ENCODE data around the gene CPTP.

DNA sequence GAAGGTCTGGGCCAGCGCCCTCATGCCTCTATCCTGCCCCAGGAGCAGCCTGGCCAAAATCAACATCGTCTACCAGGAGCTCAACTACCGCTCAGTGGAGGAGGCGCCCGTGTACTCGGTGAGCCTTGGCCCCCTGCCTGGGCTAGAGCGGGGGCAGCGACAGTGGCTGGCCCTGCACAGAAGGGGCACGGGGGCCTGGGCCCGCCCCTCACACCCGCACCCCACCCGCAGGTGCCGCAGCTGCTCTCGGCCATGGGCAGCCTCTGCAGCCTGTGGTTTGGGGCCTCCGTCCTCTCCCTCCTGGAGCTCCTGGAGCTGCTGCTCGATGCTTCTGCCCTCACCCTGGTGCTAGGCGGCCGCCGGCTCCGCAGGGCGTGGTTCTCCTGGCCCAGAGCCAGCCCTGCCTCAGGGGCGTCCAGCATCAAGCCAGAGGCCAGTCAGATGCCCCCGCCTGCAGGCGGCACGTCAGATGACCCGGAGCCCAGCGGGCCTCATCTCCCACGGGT lies 33.5 kb upstream of the CPTP start:
- TF ChIP-seq, protein P1, sequence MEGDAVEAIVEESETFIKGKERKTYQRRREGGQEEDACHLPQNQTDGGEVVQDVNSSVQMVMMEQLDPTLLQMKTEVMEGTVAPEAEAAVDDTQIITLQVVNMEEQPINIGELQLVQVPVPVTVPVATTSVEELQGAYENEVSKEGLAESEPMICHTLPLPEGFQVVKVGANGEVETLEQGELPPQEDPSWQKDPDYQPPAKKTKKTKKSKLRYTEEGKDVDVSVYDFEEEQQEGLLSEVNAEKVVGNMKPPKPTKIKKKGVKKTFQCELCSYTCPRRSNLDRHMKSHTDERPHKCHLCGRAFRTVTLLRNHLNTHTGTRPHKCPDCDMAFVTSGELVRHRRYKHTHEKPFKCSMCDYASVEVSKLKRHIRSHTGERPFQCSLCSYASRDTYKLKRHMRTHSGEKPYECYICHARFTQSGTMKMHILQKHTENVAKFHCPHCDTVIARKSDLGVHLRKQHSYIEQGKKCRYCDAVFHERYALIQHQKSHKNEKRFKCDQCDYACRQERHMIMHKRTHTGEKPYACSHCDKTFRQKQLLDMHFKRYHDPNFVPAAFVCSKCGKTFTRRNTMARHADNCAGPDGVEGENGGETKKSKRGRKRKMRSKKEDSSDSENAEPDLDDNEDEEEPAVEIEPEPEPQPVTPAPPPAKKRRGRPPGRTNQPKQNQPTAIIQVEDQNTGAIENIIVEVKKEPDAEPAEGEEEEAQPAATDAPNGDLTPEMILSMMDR (IDR thresholded peaks at IDR 0.05; ENCODE audit: insufficient read depth, low read length, poor library complexity, severe bottlenecking): no peak
- TF ChIP-seq EZH2phosphoT487 (conservative IDR thresholded peaks at IDR 0.05; ENCODE audit: low read length): no peak
